OCI-LY3 (cell line): ENCODE results near the gene SPACA6.

Experiments used
- H2AFZ ChIP-seq: fragments of 200-600, 300-600 bp; shearing (Covaris generic); 2 replicates; pipeline ENCODE4 v1.6.0; 2014; ENCODE audit warnings: antibody characterized with exemption, low read depth, low read length
- H3K27ac ChIP-seq: fragments of 200-600, 300-600 bp; sonication (generic); 2 replicates; pipeline ENCODE4 v1.5.1; 2014; ENCODE audit warnings: mild to moderate bottlenecking, low read length, moderate library complexity, mixed read lengths
- H3K27me3 ChIP-seq: fragments of 200-600, 300-600 bp; sonication (generic); 2 replicates; pipeline ENCODE4 v1.6.1; 2014; ENCODE audit warnings: low read depth, low read length, mixed read lengths
- H3K36me3 ChIP-seq: fragments of 200-600, 300-600 bp; sonication (generic); replicated peaks from 2 replicates; pipeline ENCODE3; 2014; ENCODE audit warnings: low read depth, low read length, mixed read lengths
- H3K4me1 ChIP-seq: fragments of 300-600, 200-600 bp; sonication (generic); 2 replicates; pipeline ENCODE4 v1.6.1; 2014; ENCODE audit warnings: low read length, mixed read lengths
- H3K4me2 ChIP-seq: fragments of 200-600, 300-600 bp; sonication (generic); 2 replicates; pipeline ENCODE4 v1.6.1; 2014; ENCODE audit warnings: low read length, mixed read lengths
- H3K4me3 ChIP-seq: fragments of 300-600, 200-600 bp; sonication (generic); 2 replicates; pipeline ENCODE4 v1.5.1; 2014; ENCODE audit warnings: antibody characterized with exemption, mild to moderate bottlenecking, low read length, moderate library complexity
- H3K79me2 ChIP-seq: fragments of 300-600, 200-600 bp; shearing (Covaris generic); 2 replicates; pipeline ENCODE4 v1.6.1; 2014; ENCODE audit warnings: mild to moderate bottlenecking, low read length, mixed read lengths
- H3K9ac ChIP-seq: fragments of 300-600, 200-600 bp; shearing (Covaris generic); 2 replicates; pipeline ENCODE4 v1.6.0; 2014; ENCODE audit warnings: mild to moderate bottlenecking, low read length, moderate library complexity
- H3K9me3 ChIP-seq: fragments of 200-600, 300-600 bp; shearing (Covaris generic); 2 replicates; pipeline ENCODE4 v1.6.1; 2014; ENCODE audit warnings: low read length, mixed read lengths; ENCODE audit not compliant: insufficient read depth
- H4K20me1 ChIP-seq: fragments of 200-600, 300-600 bp; sonication (generic); 2 replicates; pipeline ENCODE4 v1.6.1; 2016; ENCODE audit warnings: low read length, mixed read lengths; ENCODE audit not compliant: insufficient read depth
- EZH2phosphoT487 ChIP-seq: fragments of 200-600 bp; shearing (Covaris generic); IDR thresholded peaks from 2 replicates; pipeline ENCODE4 v1.6.1; 2018; ENCODE audit warnings: antibody characterized with exemption, mixed run types, low read depth
- TF ChIP-seq, protein P1 (sequence below): fragments of 200-600, 300-600 bp; sonication (generic); IDR thresholded peaks from 2 replicates; pipeline ENCODE4 v1.5.1; 2014; ENCODE audit warnings: antibody characterized with exemption, low read length, low read depth

SPACA6 gene

DNA sequence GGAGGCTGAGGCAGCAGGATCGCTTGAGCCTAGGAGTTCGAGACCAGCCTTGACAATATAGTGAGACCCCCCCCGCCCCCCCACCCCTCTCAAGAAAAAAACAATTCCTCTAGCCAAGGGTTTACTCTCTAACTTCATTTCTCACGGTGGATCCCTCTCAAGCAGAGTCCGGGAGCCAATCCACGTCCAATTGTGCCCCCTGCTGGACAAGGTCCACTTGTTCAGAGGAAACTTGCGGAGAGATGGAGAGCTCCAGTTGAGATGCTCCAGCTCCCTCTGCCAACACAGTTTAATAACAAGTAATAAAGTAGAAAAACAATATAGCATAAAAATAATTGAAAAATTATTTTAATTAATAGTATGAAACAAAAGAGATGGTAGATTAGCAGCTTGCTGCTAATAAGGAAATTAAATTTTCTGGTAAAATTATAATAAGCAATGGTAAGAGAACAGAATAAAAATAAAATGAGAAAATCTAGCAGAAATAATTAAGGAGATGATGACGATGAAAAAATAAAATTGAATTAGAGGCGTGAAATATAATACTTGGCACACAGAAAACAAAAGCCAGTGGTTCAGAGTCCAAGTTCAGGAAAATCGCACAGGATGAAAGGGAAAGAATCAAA lies 32.0 kb upstream of the SPACA6 start:
- H3K79me2 ChIP-seq, result no peaks in the 10 kb centered on the region
- TF ChIP-seq EZH2phosphoT487, result no peak
- TF ChIP-seq, protein P1, sequence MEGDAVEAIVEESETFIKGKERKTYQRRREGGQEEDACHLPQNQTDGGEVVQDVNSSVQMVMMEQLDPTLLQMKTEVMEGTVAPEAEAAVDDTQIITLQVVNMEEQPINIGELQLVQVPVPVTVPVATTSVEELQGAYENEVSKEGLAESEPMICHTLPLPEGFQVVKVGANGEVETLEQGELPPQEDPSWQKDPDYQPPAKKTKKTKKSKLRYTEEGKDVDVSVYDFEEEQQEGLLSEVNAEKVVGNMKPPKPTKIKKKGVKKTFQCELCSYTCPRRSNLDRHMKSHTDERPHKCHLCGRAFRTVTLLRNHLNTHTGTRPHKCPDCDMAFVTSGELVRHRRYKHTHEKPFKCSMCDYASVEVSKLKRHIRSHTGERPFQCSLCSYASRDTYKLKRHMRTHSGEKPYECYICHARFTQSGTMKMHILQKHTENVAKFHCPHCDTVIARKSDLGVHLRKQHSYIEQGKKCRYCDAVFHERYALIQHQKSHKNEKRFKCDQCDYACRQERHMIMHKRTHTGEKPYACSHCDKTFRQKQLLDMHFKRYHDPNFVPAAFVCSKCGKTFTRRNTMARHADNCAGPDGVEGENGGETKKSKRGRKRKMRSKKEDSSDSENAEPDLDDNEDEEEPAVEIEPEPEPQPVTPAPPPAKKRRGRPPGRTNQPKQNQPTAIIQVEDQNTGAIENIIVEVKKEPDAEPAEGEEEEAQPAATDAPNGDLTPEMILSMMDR, result peak; percentile 74
- H3K4me1 ChIP-seq, result peaks cover 14% of the 10 kb centered on the region
- no peak overlapping the region for H3K4me2 ChIP-seq
- peaks cover 47% of the 10 kb centered on the region for H3K27me3 ChIP-seq
- peaks cover 3% of the 10 kb centered on the region; the same call in 1 of the 2 replicates for H4K20me1 ChIP-seq
- H3K9me3 ChIP-seq, result no peaks in the 10 kb centered on the region
- H3K27ac ChIP-seq, result no peak overlapping the region
- H2AFZ ChIP-seq, result no peak overlapping the region
- no peaks in the 10 kb centered on the region for H3K36me3 ChIP-seq
- H3K9ac ChIP-seq, result no peak overlapping the region
- no peak overlapping the region for H3K4me3 ChIP-seq

DNA sequence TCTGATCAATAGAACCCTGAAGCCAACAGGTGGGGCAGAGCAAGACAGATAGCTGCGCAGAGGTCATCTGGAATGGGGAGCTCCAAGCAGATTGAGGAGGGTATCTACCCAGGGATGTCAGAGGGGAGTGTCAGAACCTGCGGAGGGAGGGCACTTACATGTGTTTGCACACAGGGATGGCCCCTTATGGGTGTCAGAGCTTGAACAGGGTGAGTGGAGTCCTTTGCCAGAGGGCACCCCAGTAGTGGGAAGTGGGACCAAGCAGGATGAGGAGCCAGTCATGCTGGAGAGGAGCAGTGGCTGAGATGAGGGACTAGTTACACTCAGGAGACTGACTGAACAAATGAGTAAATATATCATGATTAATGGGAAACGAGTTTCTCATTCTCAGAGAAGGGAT lies 29.5 kb upstream of the SPACA6 start:
- Histone ChIP-seq H3K4me2 (no peak overlapping the region), H4K20me1 (no peaks in the 10 kb centered on the region), H3K36me3 (no peaks in the 10 kb centered on the region), H3K27ac (no peak overlapping the region), H3K79me2 (no peaks in the 10 kb centered on the region), H2AFZ (no peak overlapping the region), H3K4me1 (peaks cover 9% of the 10 kb centered on the region), H3K9me3 (no peaks in the 10 kb centered on the region), H3K27me3 (peaks cover 44% of the 10 kb centered on the region), H3K9ac (no peak overlapping the region), H3K4me3 (no peak overlapping the region)
- TF ChIP-seq, protein P1, result no peak
- TF ChIP-seq EZH2phosphoT487, result no peak

DNA sequence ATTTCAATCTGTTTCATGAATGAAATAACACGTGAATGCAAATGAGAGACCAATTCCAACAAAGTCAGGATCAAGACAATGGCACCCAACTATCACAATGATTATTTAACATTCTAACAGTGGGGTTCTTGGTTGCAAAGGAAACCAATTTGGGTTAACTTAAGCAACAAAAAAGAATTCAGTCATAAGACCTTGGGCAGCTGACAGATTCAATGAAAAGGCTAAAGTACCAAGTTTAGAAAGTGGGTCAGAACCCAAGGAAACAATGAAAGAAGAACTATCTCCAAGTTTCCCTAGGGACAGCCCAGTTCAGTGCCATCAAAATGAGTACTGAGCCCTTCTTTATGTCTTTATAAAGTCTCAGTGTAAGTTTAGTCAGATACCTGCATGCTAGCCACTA lies 29.0 kb upstream of the SPACA6 start:
- Histone ChIP-seq H3K9me3 (no peaks in the 10 kb centered on the region), H3K4me3 (no peak overlapping the region), H3K27me3 (peaks cover 44% of the 10 kb centered on the region), H3K9ac (no peak overlapping the region), H3K4me1 (peaks cover 11% of the 10 kb centered on the region), H3K4me2 (no peak overlapping the region), H3K36me3 (no peaks in the 10 kb centered on the region), H2AFZ (no peak overlapping the region), H3K27ac (no peak overlapping the region), H4K20me1 (no peaks in the 10 kb centered on the region), H3K79me2 (no peaks in the 10 kb centered on the region)
- TF ChIP-seq, protein P1, result no peak
- TF ChIP-seq EZH2phosphoT487, result no peak

DNA sequence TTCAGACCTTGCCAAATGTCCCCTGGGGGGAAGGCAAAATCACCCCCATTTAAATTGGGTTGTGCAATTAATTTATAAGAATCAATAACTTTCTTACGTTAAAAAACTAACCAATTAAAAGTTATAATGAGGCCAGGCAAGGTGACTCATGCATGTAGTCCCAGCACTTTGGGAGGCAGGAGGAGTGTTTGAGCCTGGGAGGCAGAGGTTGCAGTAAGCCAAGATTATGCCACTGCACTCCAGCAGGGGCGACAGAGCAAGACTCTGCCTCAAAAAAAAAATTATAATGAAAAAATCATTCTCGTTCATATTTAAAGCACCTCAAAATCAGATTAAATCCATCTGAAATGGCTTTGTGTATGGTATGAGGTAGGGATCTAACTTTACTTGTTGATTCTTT lies 28.1 kb upstream of the SPACA6 start:
- H3K9me3 ChIP-seq, result no peaks in the 10 kb centered on the region
- peaks cover 36% of the 10 kb centered on the region for H3K27me3 ChIP-seq
- no peaks in the 10 kb centered on the region for H4K20me1 ChIP-seq
- no peaks in the 10 kb centered on the region for H3K36me3 ChIP-seq
- no peak overlapping the region for H2AFZ ChIP-seq
- no peak overlapping the region for H3K4me3 ChIP-seq
- no peak for TF ChIP-seq EZH2phosphoT487
- TF ChIP-seq, protein P1, result no peak
- no peak overlapping the region for H3K4me2 ChIP-seq
- no peaks in the 10 kb centered on the region for H3K79me2 ChIP-seq
- H3K4me1 ChIP-seq, result peaks cover 14% of the 10 kb centered on the region
- H3K27ac ChIP-seq, result no peak overlapping the region
- H3K9ac ChIP-seq, result no peak overlapping the region
